ENCODE measurements around the gene HNF4A.

HNF4A gene

DNA sequence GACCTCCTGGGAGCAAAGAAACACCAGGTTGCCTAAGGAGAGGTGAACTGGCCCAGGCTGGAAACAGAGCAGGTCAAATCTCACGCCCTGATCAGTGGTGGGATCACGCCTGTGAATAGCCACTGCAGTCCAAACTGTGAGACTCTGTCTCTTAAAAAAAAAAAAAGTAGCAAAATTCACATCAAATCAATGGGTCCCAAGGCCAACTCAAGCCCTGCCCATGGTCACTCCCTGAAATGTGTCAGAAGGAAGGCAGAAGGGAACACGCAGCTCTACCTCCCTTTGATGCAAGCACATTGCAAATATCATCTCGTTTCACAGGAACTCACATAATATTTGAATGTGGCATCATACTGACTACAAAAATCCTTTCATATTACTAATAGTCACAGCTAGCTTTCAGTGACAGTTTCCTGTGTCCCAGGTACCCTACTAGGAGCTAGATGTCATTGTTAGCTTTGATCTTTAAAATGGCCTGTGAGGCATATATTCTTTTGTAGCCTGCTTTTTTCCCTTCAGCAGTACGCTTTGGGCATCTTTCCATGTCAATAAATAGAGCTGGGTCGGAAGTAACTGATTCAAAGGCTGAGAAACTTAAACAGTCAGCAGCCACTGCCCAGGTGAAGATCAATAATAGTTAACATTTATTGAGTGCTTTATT lies 105.8 kb downstream of the HNF4A start:
- no peak for TF ChIP-seq ZFX (IDR thresholded peaks at IDR 0.05; ENCODE audit: borderline replicate concordance)
- peak; percentile 42 for TF ChIP-seq CTCF (IDR thresholded peaks at IDR 0.05)
- H3K27ac ChIP-seq = no peak overlapping the region

- H3K27ac ChIP-seq = no peak overlapping the region
- no peak for TF ChIP-seq CTCF (IDR thresholded peaks at IDR 0.05)
- TF ChIP-seq ZFX (IDR thresholded peaks at IDR 0.05; ENCODE audit: borderline replicate concordance) = no peak
These were observed 106.3 kb downstream of the HNF4A start for GRCh38 chr20:44461803-44462174.

- H3K27ac ChIP-seq = no peak overlapping the region
- TF ChIP-seq ZFX (IDR thresholded peaks at IDR 0.05; ENCODE audit: borderline replicate concordance) (no peak), CTCF (IDR thresholded peaks at IDR 0.05) (no peak)
These were observed 108.0 kb downstream of the HNF4A start for GRCh38 chr20:44463466-44463865.

DNA sequence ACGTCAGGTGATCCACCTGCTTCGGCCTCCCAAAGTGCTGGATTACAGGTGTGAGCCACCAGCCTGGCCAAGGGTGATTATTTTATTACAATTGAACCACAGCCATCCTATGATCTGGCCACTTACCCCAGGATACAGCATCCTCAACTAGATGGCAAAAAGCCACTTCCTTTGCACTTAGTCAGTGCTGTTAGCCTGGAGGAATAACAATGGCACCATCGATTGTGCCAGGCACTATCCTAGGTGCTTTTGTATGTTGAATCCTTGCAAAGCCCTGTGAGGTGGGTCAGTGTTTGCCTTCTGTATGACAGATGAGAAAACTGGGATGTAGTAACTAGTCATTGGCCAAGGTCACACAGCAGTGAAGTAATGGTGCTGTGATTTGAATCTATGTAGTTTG lies 109.0 kb downstream of the HNF4A start:
- TF ChIP-seq ZFX (IDR thresholded peaks at IDR 0.05; ENCODE audit: borderline replicate concordance) = no peak
- no peak for TF ChIP-seq CTCF (IDR thresholded peaks at IDR 0.05)
- H3K27ac ChIP-seq = no peak overlapping the region

GRCh38 chr20:44465001-44465560 lies 109.6 kb downstream of the HNF4A start:
- TF ChIP-seq ZFX (IDR thresholded peaks at IDR 0.05; ENCODE audit: borderline replicate concordance) (no peak), CTCF (IDR thresholded peaks at IDR 0.05) (no peak)
- H3K27ac ChIP-seq = no peak overlapping the region

DNA sequence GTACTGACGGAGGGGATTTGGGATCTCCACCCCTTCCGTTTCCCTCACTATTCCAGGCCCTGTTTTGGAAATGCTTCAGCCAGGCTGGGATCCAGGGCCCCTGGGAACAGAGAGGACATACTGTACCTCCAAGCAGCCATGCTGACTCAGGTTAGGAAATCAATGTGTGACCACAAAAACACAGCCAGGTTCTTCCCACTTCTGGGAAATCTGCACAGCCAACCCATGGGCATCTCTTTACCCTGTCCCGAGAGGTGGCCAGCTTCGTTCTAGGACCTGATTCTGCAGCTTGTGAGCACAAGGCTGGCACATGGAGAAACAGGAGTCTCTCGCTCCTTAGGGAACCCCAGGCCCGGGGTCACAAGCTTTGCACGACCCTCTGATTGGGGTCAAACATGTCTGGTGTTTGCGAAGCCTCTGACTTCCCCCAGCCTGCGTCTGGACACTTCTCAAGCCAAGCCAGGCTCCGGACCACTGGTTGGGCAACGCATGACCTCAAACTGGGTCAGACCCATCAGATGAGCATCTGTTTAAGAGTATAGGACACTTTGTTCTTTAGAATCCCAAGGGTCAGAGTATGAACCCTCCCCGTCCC lies 111.9 kb downstream of the HNF4A start:
- H3K27ac ChIP-seq = no peak overlapping the region

More for the DNA sequence above, 111.9 kb downstream of the HNF4A start:
- no peak for TF ChIP-seq CTCF (IDR thresholded peaks at IDR 0.05)
- no peak for TF ChIP-seq ZFX (IDR thresholded peaks at IDR 0.05; ENCODE audit: borderline replicate concordance)

Measured in 22Rv1 (cell line).